ENCODE results near the gene GPRC5C. TPM values are rescaled to one million over a fixed set of nuclear protein-coding genes. Genes with fewer than 3 reads are reported as not detected.
A peak's percentile ranks its signal among the peaks of the same experiment; 100 is the strongest.

GPRC5C gene
- total RNA-seq, 1 experiment from 2014 or later: 15.5 TPM

DNA sequence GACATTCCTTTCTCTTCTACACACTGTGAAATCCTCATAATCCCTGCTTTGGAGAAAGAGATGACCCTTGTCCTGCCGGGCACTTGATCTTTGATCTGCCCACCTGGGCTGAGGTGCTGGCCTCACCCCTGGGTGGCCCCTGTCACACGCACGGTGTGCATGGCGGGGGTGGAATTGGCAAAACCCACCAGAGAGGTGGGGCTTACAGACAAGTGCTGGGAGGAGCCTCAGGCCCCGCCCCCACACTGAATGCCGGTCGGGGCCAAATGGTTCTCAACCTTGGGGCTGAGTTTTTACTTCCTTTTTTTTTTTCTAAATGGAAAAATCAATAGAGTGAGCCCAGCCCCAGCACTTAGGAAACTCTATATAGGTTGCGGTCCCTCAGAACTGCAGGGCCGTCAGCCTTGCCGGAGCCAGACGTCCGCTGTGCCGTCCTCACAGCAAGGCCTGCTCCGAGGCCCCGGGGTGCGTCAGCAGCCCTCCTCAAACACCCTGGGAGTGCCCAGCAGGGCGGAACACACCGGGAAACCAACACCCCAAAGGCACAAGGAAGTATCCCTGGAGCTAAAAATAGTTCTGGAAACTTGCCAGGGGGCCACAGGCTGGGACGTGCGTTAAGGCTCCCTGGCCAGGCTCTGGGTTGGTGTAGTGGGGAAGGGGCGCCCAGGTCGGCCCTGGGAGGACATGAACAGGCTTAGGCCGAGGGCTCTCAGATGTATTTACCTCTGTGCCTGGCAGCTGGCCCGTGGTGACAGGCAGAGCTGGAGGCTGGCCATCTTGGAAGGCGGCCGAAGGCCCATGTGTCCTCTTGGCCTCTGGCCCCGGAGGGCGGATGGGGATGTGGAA is 11.0 kb downstream of the GPRC5C start:
- no peak overlapping the region for H4K91ac ChIP-seq (ENCODE audit: insufficient read length, low read depth, low read length)
- H4K20me1 ChIP-seq (ENCODE audit: control insufficient read depth, insufficient read depth, insufficient read length): no peaks in the 10 kb centered on the region
- H2AK5ac ChIP-seq (ENCODE audit: insufficient read length, low read length): no peak overlapping the region
- no peak overlapping the region for H4K8ac ChIP-seq (replicated peaks; ENCODE audit: insufficient read length, low read depth, low read length)
- Mint-ChIP-seq H3K27me3 (ENCODE audit: low read depth) (peaks cover 7% of the 10 kb centered on the region), H3K4me3 (no peak overlapping the region; a peak in 1 of 5 replicates), H3K4me1 (peaks cover 19 to 26% of the 10 kb centered on the region in 2 experiments), H3K27ac (no peak overlapping the region; a peak in 1 of 7 replicates), H3K36me3 (ENCODE audit: insufficient read depth in 1 of 3, low read depth in 3 of 3) (peaks cover 4 to 36% (median 8%) of the 10 kb centered on the region in 3 experiments; a peak in 5 of 7 replicates), H3K9me3 (peaks cover 3 to 4% of the 10 kb centered on the region in 2 experiments; a peak in 3 of 5 replicates)
- no peak overlapping the region for H3K27ac ChIP-seq (ENCODE audit: insufficient read length, low read depth, low read length)
- no peaks in the 10 kb centered on the region; the same call in 1 of the 2 replicates for H3K4me1 ChIP-seq (ENCODE audit: insufficient read depth, low read length)
- no peak overlapping the region for H2BK20ac ChIP-seq (ENCODE audit: low read depth, low read length, poor library complexity, severe bottlenecking)
- no peak overlapping the region for H3K4ac ChIP-seq (ENCODE audit: low read depth, low read length)
- H3K18ac ChIP-seq (ENCODE audit: insufficient read length, low read depth, low read length): peak overlapping the region; percentile 46
- H4K5ac ChIP-seq (ENCODE audit: insufficient read length, low read depth, low read length): no peak overlapping the region
- no peak overlapping the region for H2AFZ ChIP-seq (ENCODE audit: low read length)
- no peaks in the 10 kb centered on the region for H3K9me3 ChIP-seq (ENCODE audit: control insufficient read depth, low read depth, low read length)
- H2BK15ac ChIP-seq (ENCODE audit: low read depth, low read length): no peak overlapping the region
- no peaks in the 10 kb centered on the region for H3K23me2 ChIP-seq (ENCODE audit: insufficient read length, low read depth, low read length, poor library complexity, severe bottlenecking)
- WGBS (ENCODE audit: extremely low coverage, insufficient read length, low lambda C conversion rate): no CpG with 5 or more reads among the region's 28 CpGs
- H3K27me3 ChIP-seq (ENCODE audit: insufficient read depth, low read length): no peaks in the 10 kb centered on the region
- H3K9ac ChIP-seq (ENCODE audit: extremely low read depth, insufficient read length, low read length): no peak overlapping the region
- H3K14ac ChIP-seq (ENCODE audit: insufficient read depth, low read length): no peak overlapping the region
- no peak overlapping the region for H2BK120ac ChIP-seq (ENCODE audit: low read depth, low read length, poor library complexity, severe bottlenecking)
- peak overlapping the region; percentile 12 for H3K4me2 ChIP-seq (ENCODE audit: insufficient read depth, insufficient read length, low read length)
- no peak overlapping the region for H2BK12ac ChIP-seq (ENCODE audit: insufficient read length, low read depth, low read length)
- peak; percentile 69 for DNase-seq
- no peak overlapping the region for H3K56ac ChIP-seq (ENCODE audit: insufficient read length, low read depth, low read length)
- no peaks in the 10 kb centered on the region for H3K79me2 ChIP-seq (ENCODE audit: insufficient read depth, low read length)
- no peak overlapping the region for H3K23ac ChIP-seq (ENCODE audit: insufficient read length, low read depth, low read length)
- no peaks in the 10 kb centered on the region for H3K79me1 ChIP-seq (ENCODE audit: insufficient read depth, low read depth, low read length, poor library complexity, severe bottlenecking)
- TF ChIP-seq, protein P1, sequence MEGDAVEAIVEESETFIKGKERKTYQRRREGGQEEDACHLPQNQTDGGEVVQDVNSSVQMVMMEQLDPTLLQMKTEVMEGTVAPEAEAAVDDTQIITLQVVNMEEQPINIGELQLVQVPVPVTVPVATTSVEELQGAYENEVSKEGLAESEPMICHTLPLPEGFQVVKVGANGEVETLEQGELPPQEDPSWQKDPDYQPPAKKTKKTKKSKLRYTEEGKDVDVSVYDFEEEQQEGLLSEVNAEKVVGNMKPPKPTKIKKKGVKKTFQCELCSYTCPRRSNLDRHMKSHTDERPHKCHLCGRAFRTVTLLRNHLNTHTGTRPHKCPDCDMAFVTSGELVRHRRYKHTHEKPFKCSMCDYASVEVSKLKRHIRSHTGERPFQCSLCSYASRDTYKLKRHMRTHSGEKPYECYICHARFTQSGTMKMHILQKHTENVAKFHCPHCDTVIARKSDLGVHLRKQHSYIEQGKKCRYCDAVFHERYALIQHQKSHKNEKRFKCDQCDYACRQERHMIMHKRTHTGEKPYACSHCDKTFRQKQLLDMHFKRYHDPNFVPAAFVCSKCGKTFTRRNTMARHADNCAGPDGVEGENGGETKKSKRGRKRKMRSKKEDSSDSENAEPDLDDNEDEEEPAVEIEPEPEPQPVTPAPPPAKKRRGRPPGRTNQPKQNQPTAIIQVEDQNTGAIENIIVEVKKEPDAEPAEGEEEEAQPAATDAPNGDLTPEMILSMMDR (conservative IDR thresholded peaks at IDR 0.05): no peak
- H3T11ph ChIP-seq (ENCODE audit: low read length): no peak overlapping the region
- H2BK5ac ChIP-seq (ENCODE audit: insufficient read length, low read length): no peak overlapping the region

Measured in H9 (cell line).